Measurements from ENCODE around the gene IL20. TPM values are rescaled to one million over a fixed set of nuclear protein-coding genes. Genes with fewer than 3 reads are reported as not detected.

Gene IL20
- total RNA-seq, 1 donor, result not detected

DNA sequence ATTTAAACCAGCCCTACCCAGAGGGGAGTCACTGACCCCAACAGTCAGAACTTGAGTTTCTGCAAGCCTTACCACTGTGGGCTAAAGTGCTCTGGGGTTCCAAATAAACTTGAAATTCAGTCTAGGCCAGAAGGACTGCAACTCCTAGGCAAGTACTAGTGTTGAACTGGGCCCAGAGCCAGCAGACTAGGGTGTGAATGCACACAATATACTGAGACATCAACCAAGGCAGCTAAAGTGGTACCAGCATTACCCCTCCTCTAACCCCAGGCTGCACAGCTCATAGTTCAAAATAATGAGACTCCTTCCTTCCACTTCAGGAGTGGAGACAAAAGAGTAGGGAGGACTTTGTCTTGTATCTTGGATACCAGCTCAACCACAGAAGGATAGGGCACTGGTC is 18.9 kb upstream of the IL20 start:
- TF ChIP-seq, protein P1, sequence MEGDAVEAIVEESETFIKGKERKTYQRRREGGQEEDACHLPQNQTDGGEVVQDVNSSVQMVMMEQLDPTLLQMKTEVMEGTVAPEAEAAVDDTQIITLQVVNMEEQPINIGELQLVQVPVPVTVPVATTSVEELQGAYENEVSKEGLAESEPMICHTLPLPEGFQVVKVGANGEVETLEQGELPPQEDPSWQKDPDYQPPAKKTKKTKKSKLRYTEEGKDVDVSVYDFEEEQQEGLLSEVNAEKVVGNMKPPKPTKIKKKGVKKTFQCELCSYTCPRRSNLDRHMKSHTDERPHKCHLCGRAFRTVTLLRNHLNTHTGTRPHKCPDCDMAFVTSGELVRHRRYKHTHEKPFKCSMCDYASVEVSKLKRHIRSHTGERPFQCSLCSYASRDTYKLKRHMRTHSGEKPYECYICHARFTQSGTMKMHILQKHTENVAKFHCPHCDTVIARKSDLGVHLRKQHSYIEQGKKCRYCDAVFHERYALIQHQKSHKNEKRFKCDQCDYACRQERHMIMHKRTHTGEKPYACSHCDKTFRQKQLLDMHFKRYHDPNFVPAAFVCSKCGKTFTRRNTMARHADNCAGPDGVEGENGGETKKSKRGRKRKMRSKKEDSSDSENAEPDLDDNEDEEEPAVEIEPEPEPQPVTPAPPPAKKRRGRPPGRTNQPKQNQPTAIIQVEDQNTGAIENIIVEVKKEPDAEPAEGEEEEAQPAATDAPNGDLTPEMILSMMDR (IDR thresholded peaks at IDR 0.05; ENCODE audit: extremely low read depth, low read depth, low read length), result no peak
- DNase-seq (ENCODE audit: insufficient read length, low spot score, missing footprints), result no peak
- Histone ChIP-seq H2AFZ (ENCODE audit: low read length) (no peak overlapping the region), H3K4me1 (ENCODE audit: insufficient read depth, low read length) (peaks cover 3% of the 10 kb centered on the region), H3K27me3 (ENCODE audit: insufficient read depth, low read length) (peaks cover 5% of the 10 kb centered on the region), H3K9me3 (ENCODE audit: low read depth, low read length) (no peaks in the 10 kb centered on the region), H3K79me2 (ENCODE audit: insufficient read depth, low read length) (no peaks in the 10 kb centered on the region), H3K4me2 (ENCODE audit: insufficient read depth, low read length) (no peak overlapping the region), H3K27ac (ENCODE audit: low read depth, low read length) (no peak overlapping the region), H3K36me3 (ENCODE audit: insufficient read depth, low read length) (no peaks in the 10 kb centered on the region), H4K20me1 (ENCODE audit: insufficient read depth, low read length) (no peaks in the 10 kb centered on the region), H3K4me3 (ENCODE audit: insufficient read depth, low read length) (no peak overlapping the region)

DNA sequence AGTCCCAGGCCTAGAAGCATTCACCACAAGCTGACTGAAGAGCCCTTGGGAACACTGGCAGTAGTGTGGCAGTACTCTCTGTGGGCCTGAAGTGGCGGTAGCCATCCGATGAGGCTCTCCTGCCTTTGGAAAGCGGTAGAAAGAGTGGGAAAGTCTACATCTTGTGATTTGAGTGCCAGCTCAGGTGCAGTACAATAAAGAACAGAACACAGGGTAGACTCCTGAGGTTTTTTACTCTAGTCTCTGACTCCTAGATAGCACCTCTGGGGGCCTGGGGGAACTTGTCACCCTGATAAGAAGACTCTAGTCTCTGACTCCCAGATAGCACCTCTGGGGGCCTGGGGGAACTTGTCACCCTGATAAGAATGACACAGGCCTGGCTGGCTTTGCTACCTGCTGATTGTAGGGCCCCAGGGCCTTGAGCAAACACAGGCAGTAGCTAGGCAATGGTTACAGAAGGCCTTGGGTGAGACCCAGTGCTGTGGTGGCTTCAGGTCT is 18.0 kb upstream of the IL20 start:
- no peak overlapping the region for H3K27ac ChIP-seq (ENCODE audit: low read depth, low read length)
- H3K4me1 ChIP-seq (ENCODE audit: insufficient read depth, low read length), result peaks cover 3% of the 10 kb centered on the region
- no peaks in the 10 kb centered on the region for H3K36me3 ChIP-seq (ENCODE audit: insufficient read depth, low read length)
- no peaks in the 10 kb centered on the region for H3K9me3 ChIP-seq (ENCODE audit: low read depth, low read length)
- H3K27me3 ChIP-seq (ENCODE audit: insufficient read depth, low read length), result peaks cover 5% of the 10 kb centered on the region
- TF ChIP-seq, protein P1 (IDR thresholded peaks at IDR 0.05; ENCODE audit: extremely low read depth, low read depth, low read length), result no peak
- H3K79me2 ChIP-seq (ENCODE audit: insufficient read depth, low read length), result no peaks in the 10 kb centered on the region
- no peaks in the 10 kb centered on the region for H4K20me1 ChIP-seq (ENCODE audit: insufficient read depth, low read length)
- no peak overlapping the region for H2AFZ ChIP-seq (ENCODE audit: low read length)
- H3K4me3 ChIP-seq (ENCODE audit: insufficient read depth, low read length), result no peak overlapping the region
- no peak for DNase-seq (ENCODE audit: insufficient read length, low spot score, missing footprints)
- H3K4me2 ChIP-seq (ENCODE audit: insufficient read depth, low read length), result no peak overlapping the region

GRCh38 chr1:206847946-206848345 is 17.5 kb upstream of the IL20 start:
- no peaks in the 10 kb centered on the region for H3K9me3 ChIP-seq (ENCODE audit: low read depth, low read length)
- H3K4me1 ChIP-seq (ENCODE audit: insufficient read depth, low read length), result peaks cover 3% of the 10 kb centered on the region
- H3K4me3 ChIP-seq (ENCODE audit: insufficient read depth, low read length), result no peak overlapping the region
- TF ChIP-seq, protein P1 (IDR thresholded peaks at IDR 0.05; ENCODE audit: extremely low read depth, low read depth, low read length), result no peak
- no peaks in the 10 kb centered on the region for H3K79me2 ChIP-seq (ENCODE audit: insufficient read depth, low read length)
- no peak overlapping the region for H2AFZ ChIP-seq (ENCODE audit: low read length)
- H3K4me2 ChIP-seq (ENCODE audit: insufficient read depth, low read length), result no peak overlapping the region
- no peak overlapping the region for H3K27ac ChIP-seq (ENCODE audit: low read depth, low read length)
- no peaks in the 10 kb centered on the region for H4K20me1 ChIP-seq (ENCODE audit: insufficient read depth, low read length)
- no peaks in the 10 kb centered on the region for H3K36me3 ChIP-seq (ENCODE audit: insufficient read depth, low read length)
- no peak for DNase-seq (ENCODE audit: insufficient read length, low spot score, missing footprints)
- peaks cover 5% of the 10 kb centered on the region for H3K27me3 ChIP-seq (ENCODE audit: insufficient read depth, low read length)

DNA sequence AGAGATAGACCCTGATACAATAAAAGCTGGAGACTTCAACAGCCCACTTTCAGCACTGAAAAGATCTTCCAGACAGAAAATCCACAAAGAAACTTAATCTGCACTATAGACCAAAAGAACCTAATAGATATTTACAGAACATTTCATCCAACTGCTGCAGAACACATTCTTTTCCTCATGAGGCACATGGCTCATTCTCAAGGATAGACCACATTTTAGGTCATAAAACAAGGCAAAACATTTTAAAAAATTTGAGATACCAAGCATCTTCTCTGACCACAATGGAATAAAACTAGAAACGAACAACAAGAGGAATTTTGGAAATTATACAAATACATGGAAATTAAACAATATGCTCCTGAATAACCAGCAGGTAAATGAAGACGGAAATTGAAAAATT is 15.0 kb upstream of the IL20 start:
- TF ChIP-seq, protein P1 (IDR thresholded peaks at IDR 0.05; ENCODE audit: extremely low read depth, low read depth, low read length), result no peak
- peaks cover 3% of the 10 kb centered on the region for H3K4me1 ChIP-seq (ENCODE audit: insufficient read depth, low read length)
- H3K4me3 ChIP-seq (ENCODE audit: insufficient read depth, low read length), result no peak overlapping the region
- no peaks in the 10 kb centered on the region for H3K36me3 ChIP-seq (ENCODE audit: insufficient read depth, low read length)
- H3K79me2 ChIP-seq (ENCODE audit: insufficient read depth, low read length), result no peaks in the 10 kb centered on the region
- H4K20me1 ChIP-seq (ENCODE audit: insufficient read depth, low read length), result no peaks in the 10 kb centered on the region
- no peaks in the 10 kb centered on the region for H3K9me3 ChIP-seq (ENCODE audit: low read depth, low read length)
- peaks cover 5% of the 10 kb centered on the region for H3K27me3 ChIP-seq (ENCODE audit: insufficient read depth, low read length)
- H2AFZ ChIP-seq (ENCODE audit: low read length), result no peak overlapping the region
- DNase-seq (ENCODE audit: insufficient read length, low spot score, missing footprints), result no peak
- H3K4me2 ChIP-seq (ENCODE audit: insufficient read depth, low read length), result no peak overlapping the region
- H3K27ac ChIP-seq (ENCODE audit: low read depth, low read length), result no peak overlapping the region

All from osteoblast (primary cell).